TTC549 (cell line): ENCODE data around the gene C22orf23.

ENCODE experiments used
- FAIRE-seq: peaks from 2 replicates; lab custom pipeline; 2012; peaks lifted over from hg19 to GRCh38; lab: Jason Lieb, UNC

The C22orf23 gene

DNA sequence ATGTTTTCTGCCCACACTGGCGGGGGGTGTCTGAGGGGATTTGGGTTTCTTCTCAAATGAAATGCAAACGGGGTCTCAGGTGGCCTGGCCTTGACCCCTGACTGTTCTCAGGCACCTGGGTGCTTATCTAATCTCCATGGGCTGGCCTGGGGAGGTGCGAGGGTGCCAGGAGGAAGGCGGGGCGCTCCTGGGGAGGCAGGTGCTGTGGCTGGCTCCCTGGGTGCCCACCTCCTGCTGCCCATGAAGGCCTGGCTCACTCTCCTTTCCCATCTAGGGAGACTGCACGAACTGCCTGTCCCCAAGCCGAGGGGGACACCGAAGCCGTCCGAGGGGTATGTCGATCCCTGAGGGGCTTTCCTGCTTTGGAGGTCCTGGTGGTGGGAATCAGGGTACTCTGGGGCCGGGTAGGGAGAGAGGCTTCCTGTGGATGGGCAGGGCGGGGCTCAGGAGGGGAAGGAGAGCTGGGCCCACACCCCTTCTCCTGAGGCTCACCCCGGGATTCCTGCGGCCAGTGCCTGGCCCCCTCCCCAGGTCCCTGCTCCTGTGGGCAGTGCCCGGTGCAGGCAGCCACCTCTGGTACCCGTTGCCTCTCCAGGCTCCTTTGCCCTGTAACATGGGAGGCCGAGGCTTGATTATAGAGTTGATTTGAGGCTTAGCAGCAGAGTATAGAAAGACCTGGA, 28.9 kb downstream of the C22orf23 start:
- no peak for FAIRE-seq

GRCh38 chr22:37923927-37924326, 29.5 kb downstream of the C22orf23 start:
- FAIRE-seq = no peak

DNA sequence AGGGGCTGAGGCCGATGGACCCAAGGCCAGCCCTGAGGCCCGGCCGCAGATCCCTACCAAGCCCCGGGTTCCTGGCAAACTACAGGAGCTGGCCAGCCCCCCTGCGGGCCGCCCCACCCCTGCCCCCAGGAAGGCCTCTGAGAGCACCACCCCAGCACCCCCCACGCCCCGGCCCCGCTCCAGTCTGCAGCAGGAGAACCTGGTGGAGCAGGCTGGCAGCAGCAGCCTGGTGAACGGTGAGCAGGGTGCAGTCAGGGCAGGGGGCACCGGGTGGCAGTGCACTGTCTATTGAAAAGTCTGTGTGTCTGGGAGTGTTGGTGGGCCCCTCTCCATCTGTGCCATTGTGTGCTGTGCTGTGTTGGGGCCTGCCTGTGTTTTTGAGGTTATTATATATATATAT, 31.2 kb downstream of the C22orf23 start:
- FAIRE-seq = no peak

- FAIRE-seq = no peak
Observed at GRCh38 chr22:37920126-37920525, 33.3 kb downstream of the C22orf23 start.

GRCh38 chr22:37918580-37919270, 34.7 kb downstream of the C22orf23 start:
- FAIRE-seq = no peak

- no peak for FAIRE-seq
Observed at GRCh38 chr22:37917874-37918548, 35.4 kb downstream of the C22orf23 start.

GRCh38 chr22:37916311-37916710, 37.1 kb downstream of the C22orf23 start:
- no peak for FAIRE-seq

GRCh38 chr22:37913233-37913721, 40.1 kb downstream of the C22orf23 start:
- FAIRE-seq = no peak

DNA sequence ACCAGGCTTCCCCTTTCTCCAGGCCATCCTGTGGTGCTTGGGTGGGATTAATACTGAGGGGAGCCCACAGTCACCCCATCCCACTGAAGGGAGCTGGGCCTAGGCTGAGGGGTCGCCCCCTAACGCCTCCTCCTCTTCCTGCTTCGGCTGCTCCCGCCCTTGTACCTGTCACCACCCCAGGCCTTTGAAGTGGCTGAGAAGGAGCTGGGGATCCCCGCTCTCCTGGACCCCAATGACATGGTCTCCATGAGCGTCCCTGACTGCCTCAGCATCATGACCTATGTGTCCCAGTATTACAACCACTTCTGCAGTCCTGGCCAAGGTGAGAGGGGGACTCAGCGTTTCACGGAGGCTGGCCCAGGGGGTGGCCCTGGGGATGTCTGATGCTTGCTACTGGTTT, 41.2 kb downstream of the C22orf23 start:
- FAIRE-seq = no peak

DNA sequence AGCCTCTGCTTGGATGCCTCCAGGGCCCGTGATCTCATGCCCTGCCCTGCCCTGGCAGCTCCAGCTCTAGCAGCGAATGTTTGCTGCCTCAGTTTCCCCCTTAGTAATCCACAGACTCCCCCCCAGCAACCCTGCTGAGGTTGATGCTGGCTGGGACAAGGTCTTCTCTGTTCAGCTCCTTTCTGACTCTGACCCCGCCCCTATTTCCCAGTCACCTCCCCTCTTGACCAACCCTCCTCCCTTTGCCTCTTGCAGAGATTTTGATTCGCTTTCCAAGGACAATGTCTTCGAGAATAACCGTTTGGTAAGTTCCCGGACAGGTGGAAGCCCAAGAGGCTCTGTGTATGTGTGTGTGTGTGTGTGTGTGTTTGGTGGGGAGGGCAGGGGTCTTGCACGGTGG, 41.7 kb downstream of the C22orf23 start:
- no peak for FAIRE-seq

DNA sequence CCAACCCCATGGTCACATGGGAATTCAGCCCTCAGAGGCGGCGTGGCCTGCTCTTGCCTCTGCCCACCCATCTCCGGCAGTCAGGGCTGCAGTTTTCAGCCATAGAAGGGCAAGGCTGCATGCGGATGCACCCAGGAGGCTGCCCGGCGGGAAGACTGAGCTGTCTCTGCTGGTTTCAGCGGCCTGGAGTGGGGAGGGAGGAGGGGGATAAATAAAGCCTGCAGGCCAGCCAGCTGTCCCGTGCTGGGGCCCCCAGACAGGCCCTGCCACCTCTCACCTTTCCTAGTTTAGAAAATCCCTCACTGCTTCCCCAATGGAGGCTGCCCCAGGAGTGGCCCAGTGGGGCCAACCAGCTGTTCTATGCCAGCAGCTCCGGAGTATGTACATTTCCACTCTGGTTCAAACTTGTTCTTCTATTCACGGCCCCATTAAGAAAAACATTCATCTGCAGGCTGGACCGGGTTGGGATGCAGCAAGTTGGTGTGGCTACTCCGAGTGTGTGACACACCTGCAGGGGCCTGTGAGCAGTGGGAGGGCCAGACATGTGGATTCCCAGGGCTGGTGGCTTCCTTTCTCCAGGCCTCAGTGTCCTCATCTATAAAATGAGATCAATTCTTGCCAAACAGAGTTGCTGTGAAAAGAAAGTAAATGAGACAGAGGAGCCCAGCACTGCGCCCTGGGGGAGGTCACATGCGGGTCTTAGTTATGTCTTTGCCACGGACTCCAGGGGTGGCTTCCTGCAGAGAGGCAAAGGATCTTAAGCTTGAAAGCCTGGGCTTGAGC, 42.3 kb downstream of the C22orf23 start:
- FAIRE-seq = no peak

DNA sequence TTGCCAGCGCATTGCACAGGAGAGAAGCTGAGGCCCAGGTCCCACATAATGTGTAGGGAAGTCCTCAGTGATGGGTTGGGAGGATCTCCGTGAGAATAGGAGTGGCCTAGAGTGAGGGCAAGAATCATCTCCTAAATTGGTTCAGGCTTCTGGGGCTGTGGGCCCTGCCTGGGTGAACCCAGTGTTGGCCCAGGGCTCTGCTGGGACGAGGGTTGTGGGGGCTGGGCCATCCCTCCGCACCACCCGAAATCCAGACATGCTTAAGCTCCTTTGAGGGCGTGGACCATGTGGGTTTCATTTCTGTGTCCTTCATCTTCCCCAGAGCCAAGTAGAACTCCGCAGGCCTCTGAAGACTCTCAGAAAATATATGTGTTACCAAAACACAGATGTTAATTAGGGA, 43.6 kb downstream of the C22orf23 start:
- FAIRE-seq = no peak

- FAIRE-seq = no peak
Observed at GRCh38 chr22:37907036-37907954, 46.1 kb downstream of the C22orf23 start.

DNA sequence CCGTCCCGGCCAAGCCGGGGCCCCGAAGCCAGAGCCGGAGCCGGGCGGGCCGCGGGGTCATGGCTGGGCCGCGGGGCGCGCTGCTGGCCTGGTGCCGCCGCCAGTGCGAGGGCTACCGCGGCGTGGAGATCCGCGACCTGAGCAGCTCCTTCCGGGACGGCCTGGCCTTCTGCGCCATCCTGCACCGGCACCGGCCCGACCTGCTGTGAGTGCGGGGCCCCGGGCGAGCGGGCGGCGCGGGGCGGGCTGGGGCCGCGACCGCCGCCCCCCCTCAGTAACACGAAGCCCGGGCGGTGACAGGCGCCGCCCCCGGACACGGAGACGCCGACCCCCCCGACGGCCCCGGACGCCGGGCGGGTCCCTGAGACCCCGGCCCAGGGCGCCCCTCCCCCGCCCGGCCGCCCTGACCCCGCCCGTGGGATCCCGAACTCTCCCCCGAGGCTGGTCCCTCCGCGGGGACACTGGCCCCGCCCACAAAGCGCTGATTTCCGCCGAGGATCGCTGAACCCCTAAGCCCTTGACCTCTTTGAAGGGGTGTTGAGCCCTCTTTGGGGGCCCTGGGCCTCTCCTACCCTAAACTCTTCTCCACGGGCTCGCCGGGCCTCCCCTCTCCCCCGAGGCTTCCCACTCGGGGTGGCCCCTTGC, 46.9 kb downstream of the C22orf23 start:
- FAIRE-seq = no peak

GRCh38 chr22:37905534-37906363, 47.7 kb downstream of the C22orf23 start, which contains the start of gene MICALL1:
Gene MICALL1, plus strand, starts transcription at chr22:37906297. Its CDS starts 126 bp downstream, at chr22:37906423.
- no peak for FAIRE-seq

GRCh38 chr22:37904572-37905533, 48.5 kb downstream of the C22orf23 start:
- FAIRE-seq = no peak

GRCh38 chr22:37898441-37899181, 54.8 kb downstream of the C22orf23 start:
- no peak for FAIRE-seq

- no peak for FAIRE-seq
Observed at GRCh38 chr22:37897807-37898206, 55.6 kb downstream of the C22orf23 start.
